Subcutaneous abdominal adipose tissue (tissue), 5 donors: Measurements from ENCODE around the gene CACNA1B.

Experiments
- H3K27ac ChIP-seq: one replicate; pipeline ENCODE4 v1.7.0; 2013; ENCODE audit warnings: low read depth, mild to moderate bottlenecking, inconsistent platforms, low read length, moderate library complexity
- H3K27me3 ChIP-seq, 5 donors: one replicate each; pipeline ENCODE4 v1.7.0; 2013; ENCODE audit warnings: low read length in 5 of 5, inconsistent platforms in 1 of 5; ENCODE audit not compliant: control insufficient read depth in 5 of 5, insufficient read depth in 4 of 5
- H3K36me3 ChIP-seq, 5 donors: one replicate each; pipeline ENCODE4 v1.7.0; 2013; ENCODE audit warnings: low read length in 5 of 5; ENCODE audit not compliant: control insufficient read depth in 5 of 5, insufficient read depth in 5 of 5
- H3K4me1 ChIP-seq, 5 donors: one replicate each; pipeline ENCODE4 v1.7.0; 2013; ENCODE audit warnings: low read length in 5 of 5, mild to moderate bottlenecking in 3 of 5, moderate library complexity in 1 of 5; ENCODE audit not compliant: control insufficient read depth in 5 of 5, insufficient read depth in 5 of 5
- H3K4me3 ChIP-seq, 5 donors: one replicate each; pipeline ENCODE4 v1.7.0; 2013; ENCODE audit warnings: low read length in 5 of 5, low read depth in 1 of 5
- H3K9ac ChIP-seq, 5 donors: one replicate each; pipeline ENCODE4 v1.7.0; 2013; ENCODE audit warnings: low read length in 5 of 5, mild to moderate bottlenecking in 4 of 5, moderate library complexity in 3 of 5
- H3K9me3 ChIP-seq, 5 donors: one replicate each; pipeline ENCODE4 v1.7.0; 2013; ENCODE audit warnings: low read length in 5 of 5; ENCODE audit not compliant: control insufficient read depth in 5 of 5
- donor health status: healthy.
- donor health status: healthy.
- donor health status: healthy.
- donor health status: healthy.
- donor health status: healthy.

Gene CACNA1B

DNA sequence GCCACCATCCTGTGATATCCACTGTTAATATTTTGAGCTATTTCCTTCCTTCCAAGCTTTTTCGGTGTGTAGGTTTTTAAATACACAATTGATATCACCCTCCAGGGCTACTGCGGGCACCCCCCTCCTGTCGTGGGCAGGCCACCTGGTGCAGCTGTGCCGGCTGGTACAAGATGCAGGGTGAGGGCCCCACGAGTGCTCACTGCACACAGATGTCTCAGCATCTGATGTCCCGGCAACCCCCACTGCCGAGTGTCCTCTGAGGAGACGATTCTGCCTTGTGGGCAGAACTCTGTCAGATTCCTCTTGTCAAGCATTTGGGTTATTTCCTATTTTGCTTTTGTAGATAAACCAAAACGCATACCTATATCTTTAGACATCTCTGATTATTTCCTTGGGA lies 25.1 kb downstream of the CACNA1B start:
- Histone ChIP-seq H3K27ac (no peak overlapping the region), H3K4me3 (no peak overlapping the region), H3K4me1 (no peaks in the 10 kb centered on the region), H3K9me3 (peaks cover 3 to 9% (median 4%) of the 10 kb centered on the region in 5 donors), H3K36me3 (no peaks in the 10 kb centered on the region), H3K27me3 (peaks cover 0 to 19% (median 8%) of the 10 kb centered on the region in 5 donors), H3K9ac (no peak overlapping the region)

DNA sequence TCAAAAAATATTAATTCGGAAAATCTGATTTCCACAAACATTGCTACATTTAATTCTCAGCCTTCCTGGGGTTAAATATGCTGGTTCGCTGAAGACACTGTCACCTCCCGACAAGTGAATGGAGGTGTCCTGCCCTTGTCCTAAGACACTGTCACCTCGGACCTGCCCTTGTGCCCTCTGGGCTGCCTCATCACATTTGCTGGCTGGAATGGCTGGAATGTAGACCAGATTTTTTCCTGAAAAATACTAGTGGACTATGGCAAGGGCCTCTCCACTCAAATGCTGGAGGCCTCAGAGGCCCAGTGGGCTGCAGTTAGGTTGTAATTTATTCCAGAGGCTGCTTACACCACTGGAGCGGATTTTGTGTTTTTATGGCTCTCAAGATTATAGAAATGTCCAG lies 28.2 kb downstream of the CACNA1B start:
- H3K36me3 ChIP-seq: no peaks in the 10 kb centered on the region
- no peak overlapping the region for H3K27ac ChIP-seq
- no peaks in the 10 kb centered on the region for H3K4me1 ChIP-seq
- H3K9me3 ChIP-seq: peaks cover 3 to 9% (median 4%) of the 10 kb centered on the region in 5 donors
- peaks cover 0 to 8% (median 6%) of the 10 kb centered on the region in 5 donors for H3K27me3 ChIP-seq
- no peak overlapping the region for H3K9ac ChIP-seq
- H3K4me3 ChIP-seq: no peak overlapping the region

DNA sequence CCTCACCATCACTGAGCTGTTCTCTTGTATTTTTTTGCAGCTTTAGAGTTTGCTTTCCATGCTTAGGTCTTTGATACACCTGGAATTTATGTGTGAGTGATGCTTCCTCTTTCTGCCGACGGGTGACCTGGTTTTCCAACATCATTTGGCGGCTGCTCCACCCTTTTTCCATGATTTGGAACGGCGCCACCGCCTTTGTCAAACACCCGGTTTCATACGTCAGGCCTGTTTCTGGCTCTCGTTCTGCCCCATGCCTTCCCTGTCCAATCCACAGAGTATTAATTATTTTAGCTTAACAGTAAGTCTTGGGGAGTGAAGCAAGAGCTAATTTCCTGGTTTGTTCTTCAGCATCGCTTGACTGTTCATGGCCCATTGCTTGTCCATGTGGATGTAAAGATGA lies 30.2 kb downstream of the CACNA1B start:
- Histone ChIP-seq H3K9me3 (peaks cover 0 to 2% (median 0%) of the 10 kb centered on the region in 5 donors), H3K36me3 (no peaks in the 10 kb centered on the region)

DNA sequence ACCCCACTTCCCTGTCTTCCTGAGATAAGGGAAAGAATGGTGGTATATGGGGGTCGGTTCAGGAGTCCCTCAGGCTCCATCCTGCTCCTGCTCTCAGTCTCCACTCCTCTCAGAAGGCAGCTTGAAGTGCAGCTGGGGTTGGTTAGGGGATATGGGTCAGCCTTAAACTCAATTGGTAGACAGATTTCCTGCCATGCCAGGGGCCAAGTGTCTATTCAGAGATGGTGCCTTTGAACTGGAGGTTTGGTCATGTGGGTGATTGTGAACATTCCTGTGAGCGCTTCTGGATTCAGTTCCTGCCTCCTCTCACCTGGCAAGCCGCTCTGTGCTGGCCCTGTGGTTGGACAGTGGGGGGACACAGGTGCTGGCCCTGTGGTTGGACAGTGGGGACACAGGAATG lies 35.1 kb downstream of the CACNA1B start:
- Histone ChIP-seq H3K9ac (no peak overlapping the region), H3K4me1 (no peaks in the 10 kb centered on the region), H3K36me3 (no peaks in the 10 kb centered on the region), H3K27ac (no peak overlapping the region), H3K9me3 (no peaks in the 10 kb centered on the region), H3K27me3 (peaks cover 0 to 18% (median 2%) of the 10 kb centered on the region in 5 donors), H3K4me3 (no peak overlapping the region)

More for the DNA sequence above, 30.2 kb downstream of the CACNA1B start:
- H3K4me1 ChIP-seq: no peaks in the 10 kb centered on the region
- H3K4me3 ChIP-seq: no peak overlapping the region
- peaks cover 0 to 10% (median 2%) of the 10 kb centered on the region in 5 donors for H3K27me3 ChIP-seq
- H3K9ac ChIP-seq: no peak overlapping the region
- no peak overlapping the region for H3K27ac ChIP-seq

DNA sequence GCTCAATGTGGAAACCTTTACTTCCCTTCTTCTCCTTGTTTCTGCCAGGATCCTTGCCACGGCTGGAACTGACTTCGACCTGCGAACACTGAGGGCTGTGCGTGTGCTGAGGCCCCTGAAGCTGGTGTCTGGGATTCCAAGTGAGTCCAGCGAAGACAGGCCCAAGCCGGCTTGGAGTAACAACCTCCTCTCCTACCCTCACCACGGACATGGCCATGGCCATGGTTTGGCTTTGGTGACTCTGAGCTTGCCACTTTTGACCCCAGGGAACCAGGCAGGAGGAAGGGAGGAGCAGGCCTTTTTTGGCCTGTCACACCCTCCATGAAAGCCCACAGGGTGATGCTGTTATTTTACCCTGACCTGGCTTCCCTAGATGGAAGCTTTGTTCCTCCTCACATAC lies 35.5 kb downstream of the CACNA1B start:
- Histone ChIP-seq H3K9ac (no peak overlapping the region), H3K27ac (no peak overlapping the region), H3K4me3 (no peak overlapping the region), H3K4me1 (no peaks in the 10 kb centered on the region), H3K27me3 (peaks cover 0 to 18% (median 3%) of the 10 kb centered on the region in 5 donors), H3K9me3 (no peaks in the 10 kb centered on the region), H3K36me3 (no peaks in the 10 kb centered on the region)

DNA sequence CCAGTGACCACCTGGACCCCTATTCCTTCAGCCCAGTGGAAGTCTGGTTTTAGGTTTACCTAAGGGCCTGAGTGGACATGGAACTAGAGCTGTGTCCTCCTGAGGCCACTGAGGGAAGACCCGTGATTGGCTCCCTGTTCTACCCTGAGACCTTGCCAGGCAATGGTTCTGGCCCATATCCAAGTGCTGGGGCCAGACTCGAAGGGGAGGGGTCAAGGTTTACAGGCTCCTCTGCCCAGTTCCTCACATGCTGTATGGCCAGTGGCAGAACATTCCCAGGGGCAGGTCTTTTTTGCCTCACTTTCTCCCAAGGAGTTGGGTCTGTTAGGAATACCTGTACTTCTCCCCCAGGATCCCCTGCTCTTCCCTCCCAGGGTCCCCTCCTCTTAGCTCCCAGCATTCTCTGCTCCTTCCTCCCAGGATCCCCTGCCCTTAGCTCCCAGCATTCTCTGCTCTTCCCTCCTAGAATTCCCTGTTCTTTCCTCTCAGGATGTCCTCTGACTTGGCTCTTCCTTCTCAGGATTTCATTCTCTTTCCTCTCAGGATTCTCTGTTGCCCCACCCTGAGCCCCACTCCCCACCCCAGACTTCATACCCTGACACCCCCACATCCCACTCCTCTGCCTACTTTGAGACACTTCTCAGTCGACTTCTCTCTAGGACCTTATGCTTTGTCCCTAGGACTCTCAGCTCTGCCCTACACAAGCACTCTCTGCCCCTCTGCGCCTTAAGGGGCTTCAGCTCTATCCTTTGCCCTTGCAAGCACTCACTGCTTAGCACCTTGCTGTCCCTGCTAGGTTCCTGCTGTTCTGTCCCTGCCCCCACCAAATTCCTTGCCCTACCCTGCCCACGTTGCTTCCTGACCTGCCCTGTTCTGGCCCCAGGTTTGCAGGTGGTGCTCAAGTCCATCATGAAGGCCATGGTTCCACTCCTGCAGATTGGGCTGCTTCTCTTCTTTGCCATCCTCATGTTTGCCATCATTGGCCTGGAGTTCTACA lies 36.5 kb downstream of the CACNA1B start:
- no peak overlapping the region for H3K9ac ChIP-seq
- no peaks in the 10 kb centered on the region for H3K36me3 ChIP-seq
- H3K9me3 ChIP-seq: no peaks in the 10 kb centered on the region
- no peak overlapping the region for H3K27ac ChIP-seq
- no peaks in the 10 kb centered on the region for H3K4me1 ChIP-seq
- no peak overlapping the region for H3K4me3 ChIP-seq
- H3K27me3 ChIP-seq: peaks cover 0 to 23% (median 6%) of the 10 kb centered on the region in 5 donors

DNA sequence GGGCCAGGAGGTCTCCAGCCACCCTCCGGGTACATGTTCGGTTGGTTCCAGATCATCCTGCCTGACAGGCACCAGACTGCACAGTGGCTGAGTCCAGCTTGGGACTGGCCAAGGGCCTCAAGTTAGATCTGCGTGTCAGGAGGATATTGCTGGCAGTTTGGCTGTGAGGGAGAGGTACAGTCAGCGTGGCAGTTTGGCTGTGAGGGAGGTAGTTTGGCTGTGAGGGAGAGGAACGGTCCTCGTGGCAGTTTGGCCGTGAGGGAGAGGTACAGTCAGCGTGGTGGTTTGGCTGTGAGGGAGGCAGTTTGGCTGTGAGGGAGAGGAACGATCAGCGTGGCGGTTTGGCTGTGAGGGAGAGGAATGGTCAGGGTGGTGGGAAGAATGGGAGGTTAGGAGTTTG lies 39.0 kb downstream of the CACNA1B start:
- H3K27me3 ChIP-seq: peaks cover 0 to 28% (median 6%) of the 10 kb centered on the region in 5 donors
- H3K4me3 ChIP-seq: no peak overlapping the region
- no peaks in the 10 kb centered on the region for H3K9me3 ChIP-seq
- no peak overlapping the region for H3K9ac ChIP-seq
- no peaks in the 10 kb centered on the region for H3K4me1 ChIP-seq
- H3K27ac ChIP-seq: no peak overlapping the region
- no peaks in the 10 kb centered on the region for H3K36me3 ChIP-seq

DNA sequence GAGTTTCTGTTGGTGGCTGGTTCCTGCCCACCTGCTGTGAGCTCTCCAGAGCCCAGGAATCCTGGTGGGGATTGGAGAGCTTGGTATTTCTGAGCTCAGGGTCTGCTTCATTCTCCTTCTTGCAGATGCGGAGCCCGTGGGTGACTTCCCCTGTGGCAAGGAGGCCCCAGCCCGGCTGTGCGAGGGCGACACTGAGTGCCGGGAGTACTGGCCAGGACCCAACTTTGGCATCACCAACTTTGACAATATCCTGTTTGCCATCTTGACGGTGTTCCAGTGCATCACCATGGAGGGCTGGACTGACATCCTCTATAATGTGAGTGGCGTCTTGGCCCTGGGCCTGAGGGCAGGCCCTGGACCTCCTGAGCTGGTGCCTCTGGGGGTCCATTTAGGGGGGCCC lies 39.5 kb downstream of the CACNA1B start:
- no peaks in the 10 kb centered on the region for H3K9me3 ChIP-seq
- peaks cover 0 to 28% (median 6%) of the 10 kb centered on the region in 5 donors for H3K27me3 ChIP-seq
- H3K27ac ChIP-seq: no peak overlapping the region
- H3K36me3 ChIP-seq: no peaks in the 10 kb centered on the region
- no peaks in the 10 kb centered on the region for H3K4me1 ChIP-seq
- no peak overlapping the region for H3K4me3 ChIP-seq
- H3K9ac ChIP-seq: no peak overlapping the region

DNA sequence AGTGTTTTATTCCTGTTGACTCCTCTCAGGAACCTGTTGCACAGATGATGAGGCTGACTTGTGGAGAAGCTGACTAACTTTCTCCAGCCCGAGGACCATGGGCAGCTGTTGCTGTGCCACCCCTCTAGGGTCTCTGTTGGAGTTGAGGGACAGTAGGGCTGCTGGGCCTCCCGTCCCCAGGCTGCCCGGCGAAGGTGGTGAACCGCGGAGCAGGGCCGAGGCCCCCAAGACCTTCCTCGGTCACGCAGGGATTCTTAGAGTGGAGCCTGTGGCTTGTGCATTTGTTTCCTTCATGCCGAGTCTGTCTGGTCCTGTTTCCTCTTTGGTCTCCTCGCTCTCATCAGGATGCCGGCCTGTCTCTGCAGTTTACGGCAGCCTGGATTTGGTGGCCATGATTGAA lies 40.2 kb downstream of the CACNA1B start:
- Histone ChIP-seq H3K9me3 (no peaks in the 10 kb centered on the region), H3K4me1 (no peaks in the 10 kb centered on the region), H3K27me3 (peaks cover 0 to 25% (median 6%) of the 10 kb centered on the region in 5 donors), H3K36me3 (no peaks in the 10 kb centered on the region), H3K9ac (no peak overlapping the region), H3K27ac (no peak overlapping the region), H3K4me3 (no peak overlapping the region)

DNA sequence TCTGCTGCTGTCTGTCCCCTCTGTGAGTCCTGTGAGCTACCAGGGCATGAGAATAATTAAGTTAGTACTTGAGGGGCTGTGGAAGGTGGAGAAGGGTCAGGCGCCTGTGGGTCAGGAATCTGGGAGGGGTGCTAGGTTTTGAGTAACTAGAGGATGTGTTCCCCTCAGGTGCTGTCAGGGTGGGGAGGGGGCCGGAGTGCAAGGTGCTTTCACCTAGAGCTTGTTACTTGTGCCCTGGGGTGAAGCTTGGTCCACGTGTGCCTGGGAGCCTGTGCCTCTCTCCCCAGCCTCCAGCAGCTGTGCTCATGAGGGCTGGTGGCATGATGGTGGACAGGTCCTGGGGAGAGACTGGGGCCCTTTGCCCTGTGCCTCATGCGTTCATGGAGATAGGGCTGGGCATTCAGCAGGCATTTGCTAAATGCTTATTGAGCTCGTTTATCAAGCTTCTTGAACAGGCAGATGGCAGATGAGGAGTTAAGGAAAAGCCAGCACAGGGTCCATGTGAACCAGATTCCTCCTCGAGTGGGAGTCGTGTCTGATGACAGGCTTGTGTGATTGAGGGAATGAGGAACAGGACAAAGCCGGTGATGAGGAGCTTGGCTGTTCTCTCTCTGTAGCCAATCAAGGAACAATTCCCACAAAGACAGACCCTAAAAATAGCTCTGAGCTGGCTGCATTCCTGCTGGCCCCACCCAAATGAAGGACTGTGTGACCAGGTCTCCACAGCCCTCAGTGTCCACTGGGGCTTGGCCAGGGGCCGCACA lies 40.9 kb downstream of the CACNA1B start:
- Histone ChIP-seq H3K27me3 (peaks cover 0 to 20% (median 6%) of the 10 kb centered on the region in 5 donors), H3K9me3 (no peaks in the 10 kb centered on the region), H3K36me3 (no peaks in the 10 kb centered on the region), H3K9ac (no peak overlapping the region), H3K4me1 (no peaks in the 10 kb centered on the region), H3K4me3 (no peak overlapping the region), H3K27ac (no peak overlapping the region)
